HCT116 (cell line): ENCODE results near the gene GABRA4. TPM values are rescaled to one million over a fixed set of nuclear protein-coding genes. Genes with fewer than 3 reads are reported as not detected.

ENCODE experiments used
- ATAC-seq: fragments of 200-7000 bp; cut with Tn5 transposase; 2 replicates; pipeline ENCODE4 v1.9.1; 2020; ENCODE audit warnings: mild to moderate bottlenecking, moderate library complexity
- BruUV-seq: library from RNA; stranded (reverse); fragments of 400-500 nt; replicated peaks from 2 replicates; lab custom pipeline; 2021; lab: Mats Ljungman, UMichigan
- CTCF ChIA-PET: fragments of 300-600 bp; sonication (Branson Sonifier 250); formaldehyde crosslinking; loops from one replicate; lab custom pipeline; 2021; ENCODE audit warnings: antibody characterized with exemption; lab: Charles Lee
- POLR2A ChIA-PET: fragments of 300-600, 350-600 bp; sonication (Branson Sonifier 250); formaldehyde crosslinking; loops from one replicate; lab custom pipeline; 2021; ENCODE audit warnings: antibody characterized with exemption; lab: Charles Lee
- RAD21 ChIA-PET, 2 experiments: fragments of 300-600 bp; sonication (Branson Sonifier 250); formaldehyde crosslinking; loops; one replicate each; lab custom pipeline; 2023; ENCODE audit warnings: low total read pairs in 2 of 2; ENCODE audit not compliant: uncharacterized antibody in 2 of 2, unreplicated experiment in 2 of 2, low non-redundant PET in 1 of 2; lab: Charles Lee
- DNase-seq: peaks from one replicate; pipeline ENCODE4 v3.0.0-alpha.2; 2010; ENCODE audit warnings: low read depth, low spot score
- H2AFZ ChIP-seq: fragments of 200-600 bp; shearing (Covaris generic), sonication (generic); 2 replicates; pipeline ENCODE4 v1.6.1; 2017; ENCODE audit warnings: low read depth, mixed run types, mixed read lengths, antibody characterized with exemption, low read length; ENCODE audit not compliant: poor library complexity, severe bottlenecking
- H3K27ac ChIP-seq: 2 replicates; pipeline ENCODE4 v1.5.1; 2012; ENCODE audit warnings: low read depth, low read length
- H3K27me3 ChIP-seq: fragments of 200-600 bp; sonication (generic); 2 replicates; pipeline ENCODE4 v1.6.1; 2016; ENCODE audit warnings: mixed run types, low read length, mixed read lengths; ENCODE audit not compliant: insufficient read depth
- H3K36me3 ChIP-seq, 2 experiments: fragments of 200-500 bp in 1 of 2; fragments of 200-600 bp in 1 of 2; sonication (Bioruptor generic) in 1 of 2; sonication (generic) in 1 of 2; 2 replicates each; pipeline versions ENCODE4 v1.5.1 to v1.6.1; 2014 to 2016; ENCODE audit warnings: low read length in 2 of 2, inconsistent platforms in 1 of 2, mixed read lengths in 1 of 2, mixed run types in 1 of 2; ENCODE audit not compliant: insufficient read depth in 2 of 2, control insufficient read depth in 1 of 2
- H3K4me1 ChIP-seq, 2 experiments: fragments of 200-600 bp in 1 of 2; sonication (generic) in 1 of 2; 2 replicates each; pipeline versions ENCODE4 v1.5.1 to v1.6.1; 2012 to 2017; ENCODE audit warnings: low read length in 2 of 2, inconsistent platforms in 1 of 2, mild to moderate bottlenecking in 1 of 2, mixed read lengths in 1 of 2, mixed run types in 1 of 2, moderate library complexity in 1 of 2; ENCODE audit not compliant: insufficient read depth in 2 of 2, control insufficient read depth in 1 of 2
- H3K4me2 ChIP-seq: fragments of 200-600 bp; sonication (generic); 2 replicates; pipeline ENCODE4 v1.6.1; 2017; ENCODE audit warnings: mixed run types, low read length, mixed read lengths
- H3K4me3 ChIP-seq, 2 experiments: fragments of 200-600 bp in 1 of 2; sonication (generic) in 1 of 2; replicated peaks in 1 of 2; 2 replicates each; pipeline ENCODE4 v1.5.1; 2011 to 2016; ENCODE audit warnings: low read length in 2 of 2, control low read depth in 1 of 2, low read depth in 1 of 2, mild to moderate bottlenecking in 1 of 2, mixed read lengths in 1 of 2, mixed run types in 1 of 2
- H3K79me2 ChIP-seq: fragments of 200-600 bp; sonication (generic); 2 replicates; pipeline ENCODE4 v1.6.1; 2017; ENCODE audit warnings: mild to moderate bottlenecking, mixed run types, low read length, moderate library complexity, mixed read lengths; ENCODE audit not compliant: insufficient read depth
- H3K9ac ChIP-seq: fragments of 200-600 bp; sonication (generic); 2 replicates; pipeline ENCODE4 v1.6.1; 2016; ENCODE audit warnings: low read length, mixed read lengths
- H3K9me2 ChIP-seq: fragments of 200-600 bp; sonication (generic), shearing (Covaris generic); 2 replicates; pipeline ENCODE4 v1.6.1; 2017; ENCODE audit warnings: mixed run types, mild to moderate bottlenecking, moderate library complexity; ENCODE audit not compliant: insufficient read depth
- H3K9me3 ChIP-seq, 2 experiments: fragments of 200-500 bp in 1 of 2; fragments of 200-600 bp in 1 of 2; sonication (Bioruptor generic) in 1 of 2; sonication (generic) in 1 of 2; 2 replicates each; pipeline ENCODE4 v1.6.1; 2014 to 2017; ENCODE audit warnings: low read length in 2 of 2, mixed read lengths in 2 of 2, inconsistent platforms in 1 of 2, low read depth in 1 of 2, mild to moderate bottlenecking in 1 of 2, mixed run types in 1 of 2, moderate library complexity in 1 of 2; ENCODE audit not compliant: control insufficient read depth in 1 of 2, insufficient read depth in 1 of 2
- H4K20me1 ChIP-seq: fragments of 200-600 bp; sonication (generic), shearing (Covaris generic); 2 replicates; pipeline ENCODE4 v1.6.1; 2017; ENCODE audit warnings: mixed run types, mild to moderate bottlenecking, moderate library complexity; ENCODE audit not compliant: insufficient read depth
- CBX3 ChIP-seq: IDR thresholded peaks from 2 replicates; pipeline ENCODE4 v1.6.1; 2012; ENCODE audit warnings: low read depth
- EGR1 ChIP-seq: IDR thresholded peaks from 2 replicates; pipeline ENCODE4 v1.6.1; 2012; ENCODE audit warnings: low read depth
- ELF1 ChIP-seq: IDR thresholded peaks from 2 replicates; pipeline ENCODE4 v1.6.1; 2012; ENCODE audit warnings: low read depth, borderline replicate concordance
- EZH2 ChIP-seq: fragments of 200-600 bp; sonication (generic); IDR thresholded peaks from 2 replicates; pipeline ENCODE4 v1.6.1; 2017; ENCODE audit warnings: antibody characterized with exemption, mixed run types
- EZH2phosphoT487 ChIP-seq: fragments of 200-600 bp; IDR thresholded peaks from 2 replicates; pipeline ENCODE4 v1.6.1; 2018; ENCODE audit warnings: antibody characterized with exemption, borderline replicate concordance
- FOSL1 ChIP-seq: IDR thresholded peaks from 2 replicates; pipeline ENCODE4 v1.6.1; 2012; ENCODE audit warnings: low read depth
- JUND ChIP-seq: IDR thresholded peaks from 2 replicates; pipeline ENCODE4 v1.6.1; 2012
- POLR2A ChIP-seq: IDR thresholded peaks from 2 replicates; pipeline ENCODE4 v1.7.0; 2011; ENCODE audit warnings: borderline replicate concordance; ENCODE audit not compliant: insufficient read depth, insufficient read length; ENCODE audit errors: extremely low read depth
- RAD21 ChIP-seq: IDR thresholded peaks from 2 replicates; pipeline ENCODE4 v1.6.1; 2012; ENCODE audit warnings: low read depth, mild to moderate bottlenecking
- SIN3A ChIP-seq: IDR thresholded peaks from 2 replicates; pipeline ENCODE4 v1.6.1; 2012; ENCODE audit warnings: low read depth
- SP1 ChIP-seq: IDR thresholded peaks from 2 replicates; pipeline ENCODE4 v1.6.1; 2012; ENCODE audit warnings: low read depth
- SRF ChIP-seq: IDR thresholded peaks from 2 replicates; pipeline ENCODE4 v1.6.1; 2012; ENCODE audit warnings: low read depth
- YY1 ChIP-seq: IDR thresholded peaks from 2 replicates; pipeline ENCODE4 v1.6.1; 2011; ENCODE audit warnings: low read length, low read depth, moderate library complexity, mild to moderate bottlenecking; ENCODE audit not compliant: insufficient replicate concordance; ENCODE audit errors: extremely low read depth
- ZFX ChIP-seq: fragments of 450-650 bp; IDR thresholded peaks from 2 replicates; pipeline ENCODE4 v1.6.1; 2017
- intact Hi-C: fragments of 100-400 bp; cut with micrococcal nuclease; formaldehyde crosslinking; loops from 2 replicates; pipeline ENCODE4 v1.10.0; 2022
- total RNA-seq: library from RNA; stranded (reverse); gene quantifications from one replicate; pipeline ENCODE4 v1.2.1, GENCODE V29; 2021; ENCODE audit not compliant: unreplicated experiment
- TF ChIP-seq, protein P1 (sequence below): IDR thresholded peaks from 2 replicates; pipeline ENCODE4 v1.6.1; 2012
- TF ChIP-seq, protein P2 (sequence below), 3 experiments: fragments of 200-600 bp in 1 of 3; sonication (generic) in 1 of 3; IDR thresholded peaks in 2 of 3; conservative IDR thresholded peaks in 1 of 3; 2 replicates each; pipeline ENCODE4 v1.5.1; 2012 to 2017; ENCODE audit warnings: low read depth in 2 of 3, low read length in 2 of 3, antibody characterized with exemption in 1 of 3, borderline replicate concordance in 1 of 3, control low read depth in 1 of 3, mild to moderate bottlenecking in 1 of 3, mixed read lengths in 1 of 3, mixed run types in 1 of 3, moderate library complexity in 1 of 3; ENCODE audit not compliant: insufficient read depth in 1 of 3

GABRA4 gene
- total RNA-seq, 1 experiment from 2014 or later, result not detected

DNA sequence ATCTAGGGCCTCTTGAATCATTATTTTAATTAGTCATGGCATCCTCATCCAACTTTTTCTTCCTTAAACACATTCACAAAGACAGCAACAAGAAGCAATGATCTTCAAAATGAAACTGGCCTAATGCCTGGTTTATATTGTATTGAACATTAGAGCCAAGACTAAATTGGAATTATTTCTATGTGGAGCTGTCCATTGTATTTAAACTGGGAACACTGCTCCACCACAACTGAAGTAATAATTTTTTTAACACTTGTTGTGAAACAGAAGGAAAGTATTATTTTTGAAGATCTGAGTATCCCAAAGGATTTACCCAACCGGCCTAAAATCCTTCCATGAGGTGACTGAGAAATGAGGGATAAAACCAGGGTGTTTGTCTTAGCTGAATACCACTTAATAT, 44.9 kb upstream of the GABRA4 start:
- ATAC-seq, result no peak
- Histone ChIP-seq H3K9me3 (0 out of 4 replicates have a peak, but pooled peaks cover 0 to 4% of the 10 kb centered on the region in 2 experiments), H2AFZ (no peak overlapping the region), H3K79me2 (no peaks in the 10 kb centered on the region), H3K9ac (no peak overlapping the region), H4K20me1 (no peaks in the 10 kb centered on the region), H3K4me2 (no peak overlapping the region), H3K4me1 (no peaks in the 10 kb centered on the region), H3K9me2 (no peaks in the 10 kb centered on the region), H3K27me3 (no peaks in the 10 kb centered on the region), H3K27ac (no peak overlapping the region), H3K36me3 (no peaks in the 10 kb centered on the region), H3K4me3 (no peak overlapping the region)
- no peak for DNase-seq
- intact Hi-C loops, result no loop called here
- no TSS peak for BruUV-seq
- ChIA-PET POLR2A (no interaction called here), CTCF (no interaction called here), RAD21 (no interaction called here)
- TF ChIP-seq EZH2 (no peak), ELF1 (no peak), SP1 (no peak), POLR2A (no peak), EGR1 (no peak), RAD21 (no peak), ZFX (no peak), CBX3 (no peak)

DNA sequence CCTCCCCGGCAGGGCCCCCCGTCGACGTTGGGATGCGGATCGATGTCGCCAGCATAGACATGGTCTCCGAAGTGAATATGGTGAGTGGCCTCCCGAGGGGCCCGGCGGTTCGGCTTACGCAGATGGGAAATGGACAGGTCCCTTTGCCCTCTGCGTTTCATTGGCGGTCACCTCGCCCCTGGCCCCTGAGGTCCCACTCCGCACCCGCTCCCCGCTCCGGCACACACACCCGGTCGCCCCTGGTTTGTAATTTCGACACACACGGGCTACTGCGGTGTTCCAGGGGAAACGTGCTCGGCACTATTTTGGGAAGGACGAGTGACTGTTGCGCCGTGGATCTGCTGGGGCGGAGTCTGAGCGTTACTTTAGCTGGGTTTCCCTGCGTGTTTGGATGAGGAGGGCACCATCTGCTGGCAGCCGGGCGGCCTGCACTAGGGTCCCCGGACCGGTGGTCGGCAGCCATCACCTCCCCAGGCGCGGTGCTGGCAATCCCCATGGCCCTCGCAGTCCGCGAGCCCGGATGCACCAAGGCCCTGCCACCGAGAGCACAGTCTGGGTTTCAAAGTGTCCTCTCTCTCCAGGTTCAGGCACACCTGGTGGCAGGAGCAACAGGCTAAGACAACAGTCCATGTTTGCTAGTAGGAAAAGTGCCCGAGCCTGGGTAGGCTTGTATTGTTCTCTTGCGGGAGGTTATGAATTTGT, 39.2 kb upstream of the GABRA4 start:
- H3K4me3 ChIP-seq, result no peak overlapping the region
- ChIA-PET POLR2A (no interaction called here), RAD21 (no interaction called here), CTCF (no interaction called here)
- H3K27me3 ChIP-seq, result no peaks in the 10 kb centered on the region
- DNase-seq (no peak), ATAC-seq (no peak)
- no peaks in the 10 kb centered on the region for H3K79me2 ChIP-seq
- no peak overlapping the region for H3K4me2 ChIP-seq
- H3K36me3 ChIP-seq, result no peaks in the 10 kb centered on the region
- H3K9ac ChIP-seq, result no peak overlapping the region
- no peak overlapping the region for H3K27ac ChIP-seq
- H2AFZ ChIP-seq, result no peak overlapping the region
- TF ChIP-seq SIN3A, result no peak
- TF ChIP-seq, protein P1, sequence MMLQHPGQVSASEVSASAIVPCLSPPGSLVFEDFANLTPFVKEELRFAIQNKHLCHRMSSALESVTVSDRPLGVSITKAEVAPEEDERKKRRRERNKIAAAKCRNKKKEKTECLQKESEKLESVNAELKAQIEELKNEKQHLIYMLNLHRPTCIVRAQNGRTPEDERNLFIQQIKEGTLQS, result no peak
- TF ChIP-seq ELF1, result no peak
- no peak for TF ChIP-seq JUND
- TF ChIP-seq EZH2phosphoT487, result no peak
- TF ChIP-seq CBX3, result no peak
- TF ChIP-seq FOSL1, result no peak
- TF ChIP-seq EZH2, result no peak
- no peak for TF ChIP-seq EGR1
- TF ChIP-seq, protein P2, sequence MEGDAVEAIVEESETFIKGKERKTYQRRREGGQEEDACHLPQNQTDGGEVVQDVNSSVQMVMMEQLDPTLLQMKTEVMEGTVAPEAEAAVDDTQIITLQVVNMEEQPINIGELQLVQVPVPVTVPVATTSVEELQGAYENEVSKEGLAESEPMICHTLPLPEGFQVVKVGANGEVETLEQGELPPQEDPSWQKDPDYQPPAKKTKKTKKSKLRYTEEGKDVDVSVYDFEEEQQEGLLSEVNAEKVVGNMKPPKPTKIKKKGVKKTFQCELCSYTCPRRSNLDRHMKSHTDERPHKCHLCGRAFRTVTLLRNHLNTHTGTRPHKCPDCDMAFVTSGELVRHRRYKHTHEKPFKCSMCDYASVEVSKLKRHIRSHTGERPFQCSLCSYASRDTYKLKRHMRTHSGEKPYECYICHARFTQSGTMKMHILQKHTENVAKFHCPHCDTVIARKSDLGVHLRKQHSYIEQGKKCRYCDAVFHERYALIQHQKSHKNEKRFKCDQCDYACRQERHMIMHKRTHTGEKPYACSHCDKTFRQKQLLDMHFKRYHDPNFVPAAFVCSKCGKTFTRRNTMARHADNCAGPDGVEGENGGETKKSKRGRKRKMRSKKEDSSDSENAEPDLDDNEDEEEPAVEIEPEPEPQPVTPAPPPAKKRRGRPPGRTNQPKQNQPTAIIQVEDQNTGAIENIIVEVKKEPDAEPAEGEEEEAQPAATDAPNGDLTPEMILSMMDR (IDR thresholded peaks at IDR 0.05 in 2 of 3, conservative IDR thresholded peaks at IDR 0.05 in 1 of 3; ENCODE audit: borderline replicate concordance in 1 of 3, insufficient read depth in 1 of 3, low read depth in 2 of 3, low read length in 2 of 3), result no peak
- TF ChIP-seq SRF, result no peak
- no peak for TF ChIP-seq YY1
- no peak for TF ChIP-seq SP1
- intact Hi-C loops, result no loop called here
- no peaks in the 10 kb centered on the region for H3K9me2 ChIP-seq
- no TSS peak for BruUV-seq
- peaks cover 0 to 4% of the 10 kb centered on the region in 2 experiments; a peak in 1 of 4 replicates for H3K9me3 ChIP-seq
- H3K4me1 ChIP-seq, result no peaks in the 10 kb centered on the region
- no peaks in the 10 kb centered on the region for H4K20me1 ChIP-seq
